ENCODE data around the gene C2orf76.

C2orf76 gene

GRCh38 chr2:119253760-119254600, 112.7 kb downstream of the C2orf76 start:
- H3K36me3 ChIP-seq (replicated peaks; ENCODE audit: insufficient read depth, low read length): no peaks in the 10 kb centered on the region
- no peaks in the 10 kb centered on the region for H3K9me3 ChIP-seq (replicated peaks; ENCODE audit: insufficient read depth, low read length)
- no peak for DNase-seq
- H3K4me3 ChIP-seq (ENCODE audit: low read length): no peak overlapping the region
- no peak overlapping the region for H3K27ac ChIP-seq (ENCODE audit: low read length)
- no peaks in the 10 kb centered on the region for H3K27me3 ChIP-seq (replicated peaks; ENCODE audit: insufficient read depth, low read length)
- TF ChIP-seq EZH2 (optimal IDR thresholded peaks at IDR 0.05; ENCODE audit: low read depth, low read length) (no peak), EZH2phosphoT487 (IDR thresholded peaks at IDR 0.05; ENCODE audit: low read length) (no peak), CTCF (IDR thresholded peaks at IDR 0.05; ENCODE audit: low read length) (no peak)
- H3K79me2 ChIP-seq (ENCODE audit: low read length): no peaks in the 10 kb centered on the region
- H3K9me2 ChIP-seq (replicated peaks; ENCODE audit: insufficient read depth, low read length): no peaks in the 10 kb centered on the region
- H4K20me1 ChIP-seq (ENCODE audit: insufficient read depth, low read length): no peaks in the 10 kb centered on the region
- no peak overlapping the region for H2AFZ ChIP-seq (ENCODE audit: low read length)
- no peaks in the 10 kb centered on the region for H3F3A ChIP-seq (ENCODE audit: insufficient read depth, low read length)
- H3K4me1 ChIP-seq (ENCODE audit: low read length): no peaks in the 10 kb centered on the region
- no peak overlapping the region for H3K4me2 ChIP-seq (ENCODE audit: low read depth, low read length)
- no peak overlapping the region for H3K9ac ChIP-seq (ENCODE audit: low read length)

- Histone ChIP-seq H3K36me3 (replicated peaks; ENCODE audit: insufficient read depth, low read length) (no peaks in the 10 kb centered on the region), H3K79me2 (ENCODE audit: low read length) (no peaks in the 10 kb centered on the region), H3K27ac (ENCODE audit: low read length) (no peak overlapping the region), H3K27me3 (replicated peaks; ENCODE audit: insufficient read depth, low read length) (no peaks in the 10 kb centered on the region), H3K4me3 (ENCODE audit: low read length) (no peak overlapping the region), H3K4me2 (ENCODE audit: low read depth, low read length) (no peak overlapping the region), H3K9ac (ENCODE audit: low read length) (no peak overlapping the region), H3K9me3 (replicated peaks; ENCODE audit: insufficient read depth, low read length) (no peaks in the 10 kb centered on the region), H3K9me2 (replicated peaks; ENCODE audit: insufficient read depth, low read length) (no peaks in the 10 kb centered on the region), H2AFZ (ENCODE audit: low read length) (no peak overlapping the region), H3K4me1 (ENCODE audit: low read length) (no peaks in the 10 kb centered on the region), H4K20me1 (ENCODE audit: insufficient read depth, low read length) (no peaks in the 10 kb centered on the region), H3F3A (ENCODE audit: insufficient read depth, low read length) (no peaks in the 10 kb centered on the region)
- DNase-seq: no peak
- TF ChIP-seq EZH2phosphoT487 (IDR thresholded peaks at IDR 0.05; ENCODE audit: low read length) (no peak), CTCF (IDR thresholded peaks at IDR 0.05; ENCODE audit: low read length) (no peak)
These were observed 113.4 kb downstream of the C2orf76 start for GRCh38 chr2:119253114-119253702.
